Activated naive CD8-positive, alpha-beta T cell treated with anti-CD3 and anti-CD28 coated beads, Interleukin-2, amount 50 U/mL, for 24 hours (primary cell): Measurements from ENCODE around the gene ENPP7.

ENCODE experiments used
- ATAC-seq: fragments of 150-1000 bp; cut with Tn5 transposase; one replicate; pipeline ENCODE4 v1.10.0; 2021
- DNase-seq: peaks from one replicate; pipeline ENCODE4 v3.0.0; 2021
- H3K27ac Mint-ChIP-seq: one replicate; pipeline ENCODE4 v1.8.0; 2021; ENCODE audit warnings: mild to moderate bottlenecking, mixed read lengths
- H3K27me3 Mint-ChIP-seq: one replicate; pipeline ENCODE4 v1.8.0; 2021; ENCODE audit warnings: mixed read lengths
- H3K36me3 Mint-ChIP-seq: one replicate; pipeline ENCODE4 v1.8.0; 2021; ENCODE audit warnings: low read depth, mixed read lengths
- H3K4me1 Mint-ChIP-seq: one replicate; pipeline ENCODE4 v1.8.0; 2021; ENCODE audit warnings: mixed read lengths
- H3K4me3 Mint-ChIP-seq: one replicate; pipeline ENCODE4 v1.8.0; 2021; ENCODE audit warnings: mild to moderate bottlenecking, moderate library complexity, mixed read lengths
- H3K9me3 Mint-ChIP-seq: one replicate; pipeline ENCODE4 v1.8.0; 2021; ENCODE audit warnings: mixed read lengths

The ENPP7 gene

GRCh38 chr17:79733692-79734070, 2.9 kb downstream of the ENPP7 start:
- Mint-ChIP-seq H3K4me1 (peaks cover 2% of the 10 kb centered on the region), H3K27me3 (peaks cover under 1% of the 10 kb centered on the region), H3K4me3 (no peak overlapping the region), H3K27ac (no peak overlapping the region), H3K36me3 (no peaks in the 10 kb centered on the region), H3K9me3 (no peaks in the 10 kb centered on the region)
- ATAC-seq = no peak
- no peak for DNase-seq

- peaks cover 15% of the 10 kb centered on the region for H3K27me3 Mint-ChIP-seq
- no peak overlapping the region for H3K27ac Mint-ChIP-seq
- ATAC-seq = no peak
- peaks cover 2% of the 10 kb centered on the region for H3K4me1 Mint-ChIP-seq
- H3K4me3 Mint-ChIP-seq = no peak overlapping the region
- no peak for DNase-seq
- H3K9me3 Mint-ChIP-seq = no peaks in the 10 kb centered on the region
- no peaks in the 10 kb centered on the region for H3K36me3 Mint-ChIP-seq
These were observed 4.4 kb downstream of the ENPP7 start for GRCh38 chr17:79735096-79735495.

GRCh38 chr17:79737046-79737921, 6.5 kb downstream of the ENPP7 start:
- DNase-seq (no peak), ATAC-seq (no peak)
- Mint-ChIP-seq H3K27ac (no peak overlapping the region), H3K4me1 (peaks cover 2% of the 10 kb centered on the region), H3K27me3 (peaks cover 24% of the 10 kb centered on the region), H3K9me3 (no peaks in the 10 kb centered on the region), H3K4me3 (no peak overlapping the region), H3K36me3 (no peaks in the 10 kb centered on the region)

GRCh38 chr17:79737922-79738578, 7.3 kb downstream of the ENPP7 start:
- Mint-ChIP-seq H3K4me3 (no peak overlapping the region), H3K36me3 (no peaks in the 10 kb centered on the region), H3K27ac (no peak overlapping the region), H3K9me3 (no peaks in the 10 kb centered on the region), H3K27me3 (peaks cover 24% of the 10 kb centered on the region), H3K4me1 (peaks cover under 1% of the 10 kb centered on the region)
- DNase-seq (no peak), ATAC-seq (no peak)

GRCh38 chr17:79738643-79739042, 7.9 kb downstream of the ENPP7 start:
- H3K4me3 Mint-ChIP-seq = no peak overlapping the region
- H3K9me3 Mint-ChIP-seq = no peaks in the 10 kb centered on the region

GRCh38 chr17:79739148-79740062, 8.7 kb downstream of the ENPP7 start:
- no peak for DNase-seq
- no peaks in the 10 kb centered on the region for H3K4me1 Mint-ChIP-seq
- H3K36me3 Mint-ChIP-seq = no peaks in the 10 kb centered on the region
- H3K9me3 Mint-ChIP-seq = no peaks in the 10 kb centered on the region
- H3K4me3 Mint-ChIP-seq = no peak overlapping the region
- no peak for ATAC-seq
- no peak overlapping the region for H3K27ac Mint-ChIP-seq
- peaks cover 24% of the 10 kb centered on the region for H3K27me3 Mint-ChIP-seq

More at GRCh38 chr17:79738643-79739042, 7.9 kb downstream of the ENPP7 start:
- no peaks in the 10 kb centered on the region for H3K36me3 Mint-ChIP-seq
- no peak for DNase-seq
- no peak overlapping the region for H3K27ac Mint-ChIP-seq
- ATAC-seq = no peak
- H3K27me3 Mint-ChIP-seq = peaks cover 24% of the 10 kb centered on the region
- no peaks in the 10 kb centered on the region for H3K4me1 Mint-ChIP-seq

- DNase-seq = no peak
- Mint-ChIP-seq H3K4me1 (peaks cover 3% of the 10 kb centered on the region), H3K4me3 (no peak overlapping the region), H3K9me3 (no peaks in the 10 kb centered on the region), H3K27ac (no peak overlapping the region), H3K36me3 (no peaks in the 10 kb centered on the region), H3K27me3 (peaks cover 26% of the 10 kb centered on the region)
- no peak for ATAC-seq
These were observed 9.7 kb downstream of the ENPP7 start for GRCh38 chr17:79740413-79740812.

- ATAC-seq (no peak), DNase-seq (no peak)
- H3K4me1 Mint-ChIP-seq = peaks cover 8% of the 10 kb centered on the region
- no peak overlapping the region for H3K4me3 Mint-ChIP-seq
- H3K27me3 Mint-ChIP-seq = peaks cover 30% of the 10 kb centered on the region
- no peaks in the 10 kb centered on the region for H3K36me3 Mint-ChIP-seq
- no peak overlapping the region for H3K27ac Mint-ChIP-seq
- H3K9me3 Mint-ChIP-seq = no peaks in the 10 kb centered on the region
These were observed 10.6 kb downstream of the ENPP7 start for GRCh38 chr17:79741401-79741750.

- Mint-ChIP-seq H3K4me3 (no peak overlapping the region), H3K4me1 (peaks cover 9% of the 10 kb centered on the region), H3K9me3 (no peaks in the 10 kb centered on the region), H3K36me3 (no peaks in the 10 kb centered on the region), H3K27ac (no peak overlapping the region), H3K27me3 (peaks cover 35% of the 10 kb centered on the region)
- ATAC-seq = peak; percentile 39
- DNase-seq = peak; percentile 79
These were observed 11.2 kb downstream of the ENPP7 start for GRCh38 chr17:79741751-79742588.

- Mint-ChIP-seq H3K4me1 (peaks cover 12% of the 10 kb centered on the region), H3K9me3 (no peaks in the 10 kb centered on the region), H3K4me3 (no peak overlapping the region), H3K27ac (no peak overlapping the region), H3K36me3 (no peaks in the 10 kb centered on the region), H3K27me3 (peaks cover 39% of the 10 kb centered on the region)
- ATAC-seq (no peak), DNase-seq (no peak)
These were observed 11.8 kb downstream of the ENPP7 start for GRCh38 chr17:79742589-79742918.

- Mint-ChIP-seq H3K4me1 (peaks cover 15% of the 10 kb centered on the region), H3K9me3 (no peaks in the 10 kb centered on the region), H3K36me3 (no peaks in the 10 kb centered on the region), H3K27ac (no peak overlapping the region), H3K4me3 (no peak overlapping the region), H3K27me3 (peaks cover 43% of the 10 kb centered on the region)
- ATAC-seq = no peak
- no peak for DNase-seq
These were observed 12.3 kb downstream of the ENPP7 start for GRCh38 chr17:79742951-79743476.

GRCh38 chr17:79743614-79744013, 12.9 kb downstream of the ENPP7 start:
- H3K4me3 Mint-ChIP-seq = no peak overlapping the region
- peaks cover 15% of the 10 kb centered on the region for H3K4me1 Mint-ChIP-seq
- no peak overlapping the region for H3K27ac Mint-ChIP-seq
- ATAC-seq (no peak), DNase-seq (no peak)
- no peaks in the 10 kb centered on the region for H3K9me3 Mint-ChIP-seq
- H3K36me3 Mint-ChIP-seq = no peaks in the 10 kb centered on the region
- H3K27me3 Mint-ChIP-seq = peaks cover 44% of the 10 kb centered on the region

GRCh38 chr17:79745641-79746105, 14.9 kb downstream of the ENPP7 start:
- Mint-ChIP-seq H3K27me3 (peaks cover 38% of the 10 kb centered on the region), H3K4me1 (peaks cover 15% of the 10 kb centered on the region), H3K4me3 (no peak overlapping the region), H3K27ac (no peak overlapping the region), H3K9me3 (no peaks in the 10 kb centered on the region), H3K36me3 (no peaks in the 10 kb centered on the region)
- ATAC-seq (no peak), DNase-seq (no peak)
